DMS 273 (cell line): ENCODE measurements around the gene ADRA2C.
A peak's percentile ranks its signal among the peaks of the same experiment; 100 is the strongest.

ENCODE experiments used
- DNase-seq: peaks from one replicate; lab custom pipeline; 2025; ENCODE audit not compliant: unreplicated experiment; lab: John Stamatoyannopoulos, UW

Gene ADRA2C

GRCh38 chr4:3766036-3766784, at the start of gene ADRA2C:
Gene ADRA2C, plus strand, starts transcription at chr4:3766385. Its CDS starts 222 bp downstream, at chr4:3766607.
- peak; percentile 68 for DNase-seq

- no peak for DNase-seq
Observed at GRCh38 chr4:3716631-3717235, 49.5 kb upstream of the ADRA2C start.

- DNase-seq: no peak
Observed at GRCh38 chr4:3717241-3717640, 48.9 kb upstream of the ADRA2C start.

GRCh38 chr4:3718462-3718861, 47.7 kb upstream of the ADRA2C start:
- no peak for DNase-seq

- no peak for DNase-seq
Observed at GRCh38 chr4:3719191-3719590, 47.0 kb upstream of the ADRA2C start.

GRCh38 chr4:3719836-3720235, 46.3 kb upstream of the ADRA2C start:
- DNase-seq: no peak

GRCh38 chr4:3720466-3720865, 45.7 kb upstream of the ADRA2C start:
- peak; percentile 14 for DNase-seq

- peak; percentile 28 for DNase-seq
Observed at GRCh38 chr4:3721186-3721585, 45.0 kb upstream of the ADRA2C start.

GRCh38 chr4:3721627-3722026, 44.6 kb upstream of the ADRA2C start:
- DNase-seq: no peak

- no peak for DNase-seq
Observed at GRCh38 chr4:3722446-3723231, 43.5 kb upstream of the ADRA2C start.

- no peak for DNase-seq
Observed at GRCh38 chr4:3723232-3723642, 42.9 kb upstream of the ADRA2C start.

GRCh38 chr4:3724319-3725231, 41.6 kb upstream of the ADRA2C start:
- peak; percentile 7 for DNase-seq

- DNase-seq: peak; percentile 10
Observed at GRCh38 chr4:3725936-3726870, 40.0 kb upstream of the ADRA2C start.

GRCh38 chr4:3727847-3728469, 38.2 kb upstream of the ADRA2C start:
- DNase-seq: no peak

GRCh38 chr4:3729188-3729881, 36.9 kb upstream of the ADRA2C start:
- no peak for DNase-seq

GRCh38 chr4:3729882-3730226, 36.3 kb upstream of the ADRA2C start:
- DNase-seq: no peak

- DNase-seq: no peak
Observed at GRCh38 chr4:3730422-3731190, 35.6 kb upstream of the ADRA2C start.
